HCT116 (cell line): ENCODE results near the gene ZNF692. TPM values are rescaled to one million over a fixed set of nuclear protein-coding genes. Genes with fewer than 3 reads are reported as not detected.

Experiments used
- ATAC-seq: fragments of 200-7000 bp; cut with Tn5 transposase; 2 replicates; pipeline ENCODE4 v1.9.1; 2020; ENCODE audit warnings: mild to moderate bottlenecking, moderate library complexity
- BruUV-seq: library from RNA; stranded (reverse); fragments of 400-500 nt; replicated peaks from 2 replicates; lab custom pipeline; 2021; lab: Mats Ljungman, UMichigan
- CTCF ChIA-PET: fragments of 300-600 bp; sonication (Branson Sonifier 250); formaldehyde crosslinking; loops from one replicate; lab custom pipeline; 2021; ENCODE audit warnings: antibody characterized with exemption; lab: Charles Lee
- POLR2A ChIA-PET: fragments of 300-600, 350-600 bp; sonication (Branson Sonifier 250); formaldehyde crosslinking; loops from one replicate; lab custom pipeline; 2021; ENCODE audit warnings: antibody characterized with exemption; lab: Charles Lee
- RAD21 ChIA-PET, 2 experiments: fragments of 300-600 bp; sonication (Branson Sonifier 250); formaldehyde crosslinking; loops; one replicate each; lab custom pipeline; 2023; ENCODE audit warnings: low total read pairs in 2 of 2; ENCODE audit not compliant: uncharacterized antibody in 2 of 2, unreplicated experiment in 2 of 2, low non-redundant PET in 1 of 2; lab: Charles Lee
- DNase-seq: peaks from one replicate; pipeline ENCODE4 v3.0.0-alpha.2; 2010; ENCODE audit warnings: low read depth, low spot score
- H2AFZ ChIP-seq: fragments of 200-600 bp; shearing (Covaris generic), sonication (generic); 2 replicates; pipeline ENCODE4 v1.6.1; 2017; ENCODE audit warnings: low read depth, mixed run types, mixed read lengths, antibody characterized with exemption, low read length; ENCODE audit not compliant: poor library complexity, severe bottlenecking
- H3K27ac ChIP-seq: 2 replicates; pipeline ENCODE4 v1.5.1; 2012; ENCODE audit warnings: low read depth, low read length
- H3K27me3 ChIP-seq: fragments of 200-600 bp; sonication (generic); 2 replicates; pipeline ENCODE4 v1.6.1; 2016; ENCODE audit warnings: mixed run types, low read length, mixed read lengths; ENCODE audit not compliant: insufficient read depth
- H3K36me3 ChIP-seq, 2 experiments: fragments of 200-500 bp in 1 of 2; fragments of 200-600 bp in 1 of 2; sonication (Bioruptor generic) in 1 of 2; sonication (generic) in 1 of 2; 2 replicates each; pipeline versions ENCODE4 v1.5.1 to v1.6.1; 2014 to 2016; ENCODE audit warnings: low read length in 2 of 2, inconsistent platforms in 1 of 2, mixed read lengths in 1 of 2, mixed run types in 1 of 2; ENCODE audit not compliant: insufficient read depth in 2 of 2, control insufficient read depth in 1 of 2
- H3K4me1 ChIP-seq, 2 experiments: fragments of 200-600 bp in 1 of 2; sonication (generic) in 1 of 2; 2 replicates each; pipeline versions ENCODE4 v1.5.1 to v1.6.1; 2012 to 2017; ENCODE audit warnings: low read length in 2 of 2, inconsistent platforms in 1 of 2, mild to moderate bottlenecking in 1 of 2, mixed read lengths in 1 of 2, mixed run types in 1 of 2, moderate library complexity in 1 of 2; ENCODE audit not compliant: insufficient read depth in 2 of 2, control insufficient read depth in 1 of 2
- H3K4me2 ChIP-seq: fragments of 200-600 bp; sonication (generic); 2 replicates; pipeline ENCODE4 v1.6.1; 2017; ENCODE audit warnings: mixed run types, low read length, mixed read lengths
- H3K4me3 ChIP-seq, 2 experiments: fragments of 200-600 bp in 1 of 2; sonication (generic) in 1 of 2; replicated peaks in 1 of 2; 2 replicates each; pipeline ENCODE4 v1.5.1; 2011 to 2016; ENCODE audit warnings: low read length in 2 of 2, control low read depth in 1 of 2, low read depth in 1 of 2, mild to moderate bottlenecking in 1 of 2, mixed read lengths in 1 of 2, mixed run types in 1 of 2
- H3K79me2 ChIP-seq: fragments of 200-600 bp; sonication (generic); 2 replicates; pipeline ENCODE4 v1.6.1; 2017; ENCODE audit warnings: mild to moderate bottlenecking, mixed run types, low read length, moderate library complexity, mixed read lengths; ENCODE audit not compliant: insufficient read depth
- H3K9ac ChIP-seq: fragments of 200-600 bp; sonication (generic); 2 replicates; pipeline ENCODE4 v1.6.1; 2016; ENCODE audit warnings: low read length, mixed read lengths
- H3K9me2 ChIP-seq: fragments of 200-600 bp; sonication (generic), shearing (Covaris generic); 2 replicates; pipeline ENCODE4 v1.6.1; 2017; ENCODE audit warnings: mixed run types, mild to moderate bottlenecking, moderate library complexity; ENCODE audit not compliant: insufficient read depth
- H3K9me3 ChIP-seq, 2 experiments: fragments of 200-500 bp in 1 of 2; fragments of 200-600 bp in 1 of 2; sonication (Bioruptor generic) in 1 of 2; sonication (generic) in 1 of 2; 2 replicates each; pipeline ENCODE4 v1.6.1; 2014 to 2017; ENCODE audit warnings: low read length in 2 of 2, mixed read lengths in 2 of 2, inconsistent platforms in 1 of 2, low read depth in 1 of 2, mild to moderate bottlenecking in 1 of 2, mixed run types in 1 of 2, moderate library complexity in 1 of 2; ENCODE audit not compliant: control insufficient read depth in 1 of 2, insufficient read depth in 1 of 2
- H4K20me1 ChIP-seq: fragments of 200-600 bp; sonication (generic), shearing (Covaris generic); 2 replicates; pipeline ENCODE4 v1.6.1; 2017; ENCODE audit warnings: mixed run types, mild to moderate bottlenecking, moderate library complexity; ENCODE audit not compliant: insufficient read depth
- CBX3 ChIP-seq: IDR thresholded peaks from 2 replicates; pipeline ENCODE4 v1.6.1; 2012; ENCODE audit warnings: low read depth
- ELF1 ChIP-seq: IDR thresholded peaks from 2 replicates; pipeline ENCODE4 v1.6.1; 2012; ENCODE audit warnings: low read depth, borderline replicate concordance
- POLR2A ChIP-seq: IDR thresholded peaks from 2 replicates; pipeline ENCODE4 v1.7.0; 2011; ENCODE audit warnings: borderline replicate concordance; ENCODE audit not compliant: insufficient read depth, insufficient read length; ENCODE audit errors: extremely low read depth
- RAD21 ChIP-seq: IDR thresholded peaks from 2 replicates; pipeline ENCODE4 v1.6.1; 2012; ENCODE audit warnings: low read depth, mild to moderate bottlenecking
- SIN3A ChIP-seq: IDR thresholded peaks from 2 replicates; pipeline ENCODE4 v1.6.1; 2012; ENCODE audit warnings: low read depth
- SP1 ChIP-seq: IDR thresholded peaks from 2 replicates; pipeline ENCODE4 v1.6.1; 2012; ENCODE audit warnings: low read depth
- YY1 ChIP-seq: IDR thresholded peaks from 2 replicates; pipeline ENCODE4 v1.6.1; 2011; ENCODE audit warnings: low read length, low read depth, moderate library complexity, mild to moderate bottlenecking; ENCODE audit not compliant: insufficient replicate concordance; ENCODE audit errors: extremely low read depth
- intact Hi-C: fragments of 100-400 bp; cut with micrococcal nuclease; formaldehyde crosslinking; loops from 2 replicates; pipeline ENCODE4 v1.10.0; 2022
- total RNA-seq: library from RNA; stranded (reverse); gene quantifications from one replicate; pipeline ENCODE4 v1.2.1, GENCODE V29; 2021; ENCODE audit not compliant: unreplicated experiment
- TF ChIP-seq, protein P1 (sequence below): IDR thresholded peaks from 2 replicates; pipeline ENCODE4 v1.6.1; 2011; ENCODE audit warnings: mild to moderate bottlenecking, low read length, moderate library complexity; ENCODE audit not compliant: insufficient replicate concordance; ENCODE audit errors: extremely low read depth
- TF ChIP-seq, protein P2 (sequence below): IDR thresholded peaks from 2 replicates; pipeline ENCODE4 v1.6.1; 2012

Gene ZNF692
- total RNA-seq, 1 experiment from 2014 or later = 76.2 TPM

- TF ChIP-seq CBX3 = no peak
- no peak for TF ChIP-seq SIN3A
- TF ChIP-seq, protein P1, sequence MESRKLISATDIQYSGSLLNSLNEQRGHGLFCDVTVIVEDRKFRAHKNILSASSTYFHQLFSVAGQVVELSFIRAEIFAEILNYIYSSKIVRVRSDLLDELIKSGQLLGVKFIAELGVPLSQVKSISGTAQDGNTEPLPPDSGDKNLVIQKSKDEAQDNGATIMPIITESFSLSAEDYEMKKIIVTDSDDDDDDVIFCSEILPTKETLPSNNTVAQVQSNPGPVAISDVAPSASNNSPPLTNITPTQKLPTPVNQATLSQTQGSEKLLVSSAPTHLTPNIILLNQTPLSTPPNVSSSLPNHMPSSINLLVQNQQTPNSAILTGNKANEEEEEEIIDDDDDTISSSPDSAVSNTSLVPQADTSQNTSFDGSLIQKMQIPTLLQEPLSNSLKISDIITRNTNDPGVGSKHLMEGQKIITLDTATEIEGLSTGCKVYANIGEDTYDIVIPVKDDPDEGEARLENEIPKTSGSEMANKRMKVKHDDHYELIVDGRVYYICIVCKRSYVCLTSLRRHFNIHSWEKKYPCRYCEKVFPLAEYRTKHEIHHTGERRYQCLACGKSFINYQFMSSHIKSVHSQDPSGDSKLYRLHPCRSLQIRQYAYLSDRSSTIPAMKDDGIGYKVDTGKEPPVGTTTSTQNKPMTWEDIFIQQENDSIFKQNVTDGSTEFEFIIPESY = no peak
Measured at GRCh38 chr1:248857749-248858095, 1.2 kb downstream of the ZNF692 start (continued).

DNA sequence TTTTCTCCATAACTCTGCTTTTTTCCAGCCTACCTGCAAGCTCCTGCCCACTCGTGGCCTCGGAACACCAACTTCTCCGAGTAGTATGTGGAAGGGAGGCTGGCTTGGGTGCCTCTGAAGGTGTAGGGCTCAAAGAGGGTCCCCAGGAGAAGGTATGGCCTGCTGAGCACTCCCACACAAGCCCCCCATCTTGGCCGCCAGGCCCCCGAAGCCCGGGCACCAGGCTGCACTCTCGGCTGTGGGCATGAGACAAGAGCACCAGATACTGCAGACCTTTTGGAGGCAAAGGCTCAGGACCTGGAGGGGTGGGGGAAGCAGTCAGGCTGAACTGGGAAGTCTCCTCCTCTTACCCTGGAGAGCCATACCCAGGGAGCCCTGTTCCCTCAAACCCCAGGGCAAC is 1.7 kb downstream of the ZNF692 start:
- intact Hi-C loops = no loop called here
- Histone ChIP-seq H3K27ac (peak overlapping the region; percentile 79), H3K36me3 (peaks cover 9 to 34% of the 10 kb centered on the region in 2 experiments; a peak in 3 of 4 replicates), H2AFZ (no peak overlapping the region), H3K4me1 (peaks cover 12 to 29% of the 10 kb centered on the region in 2 experiments), H4K20me1 (no peaks in the 10 kb centered on the region), H3K79me2 (peaks cover 33% of the 10 kb centered on the region; the same call in 1 of the 2 replicates), H3K9me3 (no peaks in the 10 kb centered on the region), H3K27me3 (no peaks in the 10 kb centered on the region), H3K9me2 (no peaks in the 10 kb centered on the region), H3K4me3 (peak overlapping the region; percentile 66 to 83), H3K9ac (peak overlapping the region; percentile 92), H3K4me2 (peak overlapping the region; percentile 72)
- no TSS peak for BruUV-seq
- CTCF ChIA-PET = no interaction called here
- DNase-seq = no peak
- no peak for TF ChIP-seq RAD21
- no peak for TF ChIP-seq YY1
- TF ChIP-seq ELF1 = no peak
- no peak for TF ChIP-seq SP1
- TF ChIP-seq, protein P2, sequence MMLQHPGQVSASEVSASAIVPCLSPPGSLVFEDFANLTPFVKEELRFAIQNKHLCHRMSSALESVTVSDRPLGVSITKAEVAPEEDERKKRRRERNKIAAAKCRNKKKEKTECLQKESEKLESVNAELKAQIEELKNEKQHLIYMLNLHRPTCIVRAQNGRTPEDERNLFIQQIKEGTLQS = no peak
- no peak for TF ChIP-seq POLR2A
- RAD21 ChIA-PET = no interaction called here
- ATAC-seq = no peak
- POLR2A ChIA-PET = no interaction called here
